ELF-1 (cell line): Measurements from ENCODE around the gene ZZZ3.
"Not testable (repeated sequence)": the region's sequence is repeated elsewhere in the genome, so short reads cannot be mapped to it uniquely, and the experiment has no call there.

Experiments used
- DNase-seq: peaks from one replicate; pipeline ENCODE4 v3.0.0-alpha.2; 2016; ENCODE audit warnings: low read depth, low spot score

ZZZ3 gene

GRCh38 chr1:77682460-77683159 lies at the start of gene ZZZ3:
Gene ZZZ3, minus strand, starts transcription at chr1:77682658. Its CDS starts 49,304 bp downstream, at chr1:77633354.
- peak; percentile 97 for DNase-seq

- DNase-seq, result no peak
These were observed 49.6 kb upstream of the ZZZ3 start for GRCh38 chr1:77732090-77732489.

- no peak for DNase-seq
These were observed 43.2 kb upstream of the ZZZ3 start for GRCh38 chr1:77725706-77726105.

GRCh38 chr1:77718181-77718580 lies 35.7 kb upstream of the ZZZ3 start:
- no peak for DNase-seq

- no peak for DNase-seq
These were observed 33.6 kb upstream of the ZZZ3 start for GRCh38 chr1:77716065-77716464.

GRCh38 chr1:77709727-77710126 lies 27.3 kb upstream of the ZZZ3 start:
- DNase-seq, result no peak

- no peak for DNase-seq
These were observed 23.9 kb upstream of the ZZZ3 start for GRCh38 chr1:77706321-77706720.

GRCh38 chr1:77704736-77705135 lies 22.3 kb upstream of the ZZZ3 start:
- no peak for DNase-seq

GRCh38 chr1:77699673-77700072 lies 17.2 kb upstream of the ZZZ3 start:
- DNase-seq, result not testable (repeated sequence)

- no peak for DNase-seq
These were observed 15.0 kb upstream of the ZZZ3 start for GRCh38 chr1:77697441-77697840.

GRCh38 chr1:77688939-77689338 lies 6.5 kb upstream of the ZZZ3 start:
- no peak for DNase-seq

GRCh38 chr1:77687519-77687906 lies 5.1 kb upstream of the ZZZ3 start:
- DNase-seq, result peak; percentile 87

- DNase-seq, result no peak
These were observed 4.5 kb upstream of the ZZZ3 start for GRCh38 chr1:77686796-77687518.

- peak; percentile 98 for DNase-seq
These were observed 996 bp upstream of the ZZZ3 start for GRCh38 chr1:77683160-77684148.

- no peak for DNase-seq
These were observed 2.3 kb downstream of the ZZZ3 start for GRCh38 chr1:77680173-77680572.

- DNase-seq, result no peak
These were observed 3.5 kb downstream of the ZZZ3 start for GRCh38 chr1:77678660-77679610.

GRCh38 chr1:77674807-77675206 lies 7.7 kb downstream of the ZZZ3 start:
- not testable (repeated sequence) for DNase-seq

GRCh38 chr1:77673716-77674355 lies 8.6 kb downstream of the ZZZ3 start:
- no peak for DNase-seq

- no peak for DNase-seq
These were observed 9.4 kb downstream of the ZZZ3 start for GRCh38 chr1:77673030-77673429.

- DNase-seq, result no peak
These were observed 10.1 kb downstream of the ZZZ3 start for GRCh38 chr1:77672374-77672773.
